Left renal pelvis (tissue), 4 donors: Measurements from ENCODE around the gene RALY. TPM values are rescaled to one million over a fixed set of nuclear protein-coding genes. Genes with fewer than 3 reads are reported as not detected.

Source experiments
- DNase-seq, 4 donors: peaks; one replicate each; pipeline ENCODE4 v3.0.0-alpha.2; 2013; ENCODE audit warnings: low read depth in 4 of 4, low spot score in 3 of 4
- polyA plus RNA-seq, 4 donors: library from polyadenylated mRNA; unstranded; fragments of 120-200 nt; gene quantifications; one replicate each; pipeline ENCODE4 v1.2.1, GENCODE V29; 2013; ENCODE audit not compliant: insufficient read length in 4 of 4

RALY gene
- polyA plus RNA-seq, 4 donors: 146 to 190 (median 160) TPM

- DNase-seq: no peak
Observed at GRCh38 chr20:34100576-34100975, 106.9 kb downstream of the RALY start.

- no peak for DNase-seq
Observed at GRCh38 chr20:34102342-34102741, 108.6 kb downstream of the RALY start.

GRCh38 chr20:34104059-34104458 lies 110.3 kb downstream of the RALY start:
- DNase-seq: no peak

DNA sequence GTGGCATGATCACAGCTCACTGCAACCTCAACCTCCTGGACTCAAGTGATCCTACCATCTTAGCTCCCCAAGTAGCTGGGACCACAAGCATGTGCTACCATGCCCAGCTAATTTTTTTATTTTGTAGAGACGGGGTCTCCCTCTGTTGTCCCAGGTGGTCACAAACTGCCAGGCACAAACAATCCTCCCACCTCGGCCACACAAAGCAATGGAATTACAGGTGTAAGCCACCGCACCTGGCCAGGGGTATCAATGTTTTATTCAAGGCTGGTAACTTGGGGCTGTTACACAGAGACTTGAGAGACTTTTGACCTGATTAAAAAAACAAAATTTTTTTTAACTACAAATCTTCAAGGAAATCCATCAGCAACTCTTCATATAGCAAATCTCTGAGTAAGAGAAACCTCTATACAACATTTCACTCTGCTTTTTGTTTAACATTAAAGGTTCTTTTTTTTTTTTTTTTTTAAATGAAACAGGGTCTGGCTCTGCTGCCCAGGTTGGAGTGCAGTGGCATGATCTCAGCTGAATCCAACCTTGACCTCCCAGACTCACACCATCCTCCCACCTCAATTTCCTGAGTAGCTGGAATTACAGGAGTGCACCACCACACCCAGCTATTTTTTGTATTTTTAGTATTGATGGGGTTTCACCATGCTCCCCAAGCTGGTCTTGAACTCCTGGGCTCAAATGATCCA lies 112.4 kb downstream of the RALY start:
- DNase-seq: no peak

GRCh38 chr20:34108616-34109174 lies 115.0 kb downstream of the RALY start:
- no peak for DNase-seq

DNA sequence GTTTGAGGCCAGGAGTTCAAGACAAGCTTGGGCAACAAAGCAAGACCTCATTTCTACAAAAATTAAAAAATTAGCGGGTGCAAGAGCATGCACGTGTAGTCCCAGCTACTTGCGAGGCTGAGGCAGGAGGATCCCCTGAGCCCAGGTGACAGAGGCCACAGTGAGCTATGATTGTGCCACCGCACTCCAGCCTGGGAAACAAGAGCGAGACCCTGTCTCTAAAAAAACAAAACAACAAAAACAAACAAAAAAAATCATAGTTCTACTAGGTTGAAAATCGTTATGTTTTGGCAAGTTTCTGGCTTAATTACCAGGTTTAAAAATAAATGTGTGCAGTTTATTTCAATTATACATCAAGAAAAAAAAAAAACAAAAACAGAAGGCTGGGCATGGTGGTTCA lies 115.7 kb downstream of the RALY start:
- DNase-seq: no peak

GRCh38 chr20:34110025-34110744 lies 116.5 kb downstream of the RALY start:
- no peak for DNase-seq

DNA sequence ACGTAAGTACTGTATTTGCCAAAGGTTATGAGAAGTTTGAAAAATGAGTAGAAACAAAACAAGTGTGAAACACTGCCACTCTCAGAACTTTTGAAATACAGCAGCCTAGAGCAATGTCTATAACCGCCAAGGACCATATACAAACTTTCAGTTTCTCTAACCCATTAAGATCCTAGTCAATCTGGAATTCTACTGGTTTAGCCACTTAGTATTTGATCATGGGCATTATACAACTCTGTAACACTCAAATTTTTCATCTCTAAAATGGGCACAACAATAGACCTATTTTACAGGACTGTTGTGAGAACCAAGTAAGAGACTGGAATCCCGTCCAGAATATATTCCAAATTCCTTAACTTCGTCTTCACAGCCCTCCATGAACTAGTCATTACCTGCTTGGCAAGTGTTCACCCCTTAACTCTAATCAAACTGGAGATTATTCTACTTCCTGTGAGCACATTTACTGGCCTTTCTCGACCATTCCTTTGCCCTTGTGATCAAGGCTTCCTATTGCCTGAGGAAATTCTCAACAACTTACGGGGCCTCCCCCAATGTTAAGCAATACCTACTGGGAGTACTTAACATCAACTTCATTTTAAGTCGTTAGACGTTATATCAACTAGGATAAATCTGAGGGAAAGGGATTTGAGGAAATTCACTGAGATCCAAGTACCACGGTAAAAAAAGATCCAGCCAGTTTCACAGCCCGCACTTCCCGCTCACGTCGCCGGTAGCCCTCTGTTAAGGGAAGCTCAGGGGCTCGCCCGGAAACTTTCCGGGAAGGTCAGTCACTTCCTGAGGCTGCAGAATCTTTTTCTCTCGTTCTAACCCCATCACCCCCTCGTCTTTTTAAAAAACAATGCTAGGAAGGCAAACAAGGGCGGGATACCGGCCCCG lies 117.3 kb downstream of the RALY start:
- DNase-seq: peak in 1 of 4 donors; percentile 8

DNA sequence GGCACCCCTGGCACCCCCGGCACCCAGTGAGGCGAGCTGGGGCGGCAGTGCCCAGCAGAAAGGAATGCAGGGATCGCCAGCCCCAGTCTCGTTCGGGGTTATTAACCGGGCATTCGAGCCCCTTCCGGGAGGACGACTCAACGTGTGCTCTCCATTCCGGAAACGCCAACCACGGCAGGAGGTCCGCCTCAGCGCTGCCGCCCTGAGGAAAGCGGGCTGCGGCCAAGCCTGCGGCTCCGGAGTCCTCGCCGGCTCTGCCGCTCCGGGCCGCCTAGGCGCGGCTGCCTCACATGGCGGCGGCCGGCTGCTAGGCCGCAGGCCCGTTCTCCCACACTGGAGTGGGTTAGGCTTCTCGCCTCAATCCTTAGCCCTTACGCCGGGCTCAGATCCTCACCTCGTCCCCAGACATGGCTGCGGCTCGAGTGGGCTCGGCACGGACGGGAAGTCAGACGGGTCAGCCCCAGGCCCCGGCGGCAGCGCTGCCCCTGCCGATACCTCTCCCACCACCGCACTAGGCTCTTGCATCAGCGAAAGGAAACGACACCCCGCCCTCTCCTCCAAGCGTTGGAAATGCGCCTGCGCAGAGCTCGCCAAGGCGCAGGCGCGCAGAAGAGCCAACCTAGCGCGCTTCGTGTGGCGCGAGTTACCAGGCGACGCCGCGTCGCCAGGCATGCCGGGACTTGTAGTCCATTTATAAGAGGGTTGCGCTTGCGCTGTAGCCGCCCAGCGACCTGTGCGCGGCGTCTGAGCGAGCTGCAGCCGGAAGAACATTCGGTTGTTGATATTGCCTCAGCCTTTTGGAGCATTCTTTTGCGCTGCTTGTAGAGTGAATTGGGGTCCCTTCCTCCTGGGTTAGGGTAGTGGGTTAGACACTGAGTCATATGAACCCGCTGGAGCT lies 118.2 kb downstream of the RALY start, which contains the start of gene EIF2S2:
TSS of gene EIF2S2 (minus strand) at position 542 of the 898 bp plus-strand sequence. CDS start at position 409, 133 bp downstream.
- peak; percentile 98 to 99 (median 98) for DNase-seq

DNA sequence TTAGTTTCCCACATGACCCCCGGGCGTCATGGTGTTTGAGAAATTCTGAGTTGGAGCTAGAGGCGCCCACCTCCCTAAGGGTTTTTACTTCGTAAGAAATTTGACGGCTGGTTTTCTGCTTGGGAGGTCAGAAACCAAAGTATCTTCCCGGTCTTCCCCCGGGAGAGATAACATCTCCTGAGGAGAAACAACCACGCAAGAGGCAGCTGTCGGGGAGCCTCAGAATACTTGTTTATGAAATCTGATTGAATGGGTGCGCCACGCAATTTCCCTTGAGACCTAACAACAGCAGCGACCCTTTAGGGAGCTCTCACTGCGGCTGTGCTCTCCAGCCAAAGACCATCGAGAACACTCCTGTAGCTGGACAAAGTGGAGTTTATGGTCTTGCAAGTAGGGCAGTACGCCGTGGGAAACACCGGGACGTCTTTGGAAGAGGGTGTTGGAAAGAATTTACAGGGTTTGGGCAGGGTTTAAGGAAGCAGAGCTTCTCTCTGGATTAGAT lies 118.9 kb downstream of the RALY start:
- DNase-seq: no peak

- no peak for DNase-seq
Observed at GRCh38 chr20:34114809-34115208, 121.1 kb downstream of the RALY start.

GRCh38 chr20:34115232-34115631 lies 121.5 kb downstream of the RALY start:
- no peak for DNase-seq

DNA sequence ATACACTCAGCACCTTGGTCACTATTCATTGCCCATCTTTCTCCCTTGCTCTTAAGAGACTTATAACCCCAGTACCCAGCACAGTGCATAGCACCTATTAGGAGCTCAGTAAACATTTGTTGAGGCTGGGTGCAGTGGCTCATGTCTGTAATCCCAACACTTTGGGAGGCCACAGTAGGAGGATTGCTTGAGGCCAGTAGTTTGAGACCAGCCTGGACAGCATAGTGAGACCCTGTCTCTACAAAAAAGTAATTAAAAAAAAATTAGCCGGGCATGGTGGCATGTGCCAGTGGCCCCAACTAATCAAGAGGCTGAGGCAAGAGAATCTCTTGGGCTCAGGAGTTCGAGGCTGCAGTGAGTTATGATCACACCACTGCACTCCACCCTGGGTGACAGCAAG lies 126.5 kb downstream of the RALY start:
- no peak for DNase-seq

DNA sequence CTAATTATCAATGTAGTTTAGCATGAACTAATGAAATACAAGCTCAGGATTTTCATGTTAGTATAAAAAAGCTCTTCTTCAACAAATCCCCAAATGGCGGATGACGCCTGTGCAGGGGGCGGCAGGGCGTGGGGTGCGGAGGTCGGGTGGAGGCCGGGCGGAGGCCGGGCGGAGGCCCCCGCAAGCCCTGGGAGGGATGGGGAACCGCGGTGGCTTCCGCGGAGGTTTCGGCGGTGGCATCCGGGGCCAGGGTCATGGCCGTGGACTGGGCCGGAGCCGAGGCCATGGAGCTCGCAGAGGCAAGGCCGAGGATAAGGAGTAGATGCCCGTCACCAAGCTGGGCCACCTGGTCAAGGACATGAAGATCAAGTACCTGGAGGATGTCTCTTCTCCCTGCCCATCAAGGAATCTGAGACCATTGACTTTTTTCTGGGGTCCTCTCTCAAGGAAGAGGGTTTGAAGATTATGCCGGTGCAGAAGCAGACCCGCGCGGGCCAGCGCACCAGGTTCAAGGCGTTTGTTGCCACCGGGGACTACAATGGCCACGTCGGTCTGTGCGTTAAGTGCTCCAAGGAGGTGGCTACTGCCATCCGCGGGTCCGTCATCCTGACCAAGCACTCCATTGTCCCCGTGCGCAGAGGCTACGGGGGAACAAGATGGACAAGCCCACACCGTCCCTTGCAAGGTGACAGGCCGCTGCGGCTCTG lies 128.7 kb downstream of the RALY start:
- DNase-seq: no peak

DNA sequence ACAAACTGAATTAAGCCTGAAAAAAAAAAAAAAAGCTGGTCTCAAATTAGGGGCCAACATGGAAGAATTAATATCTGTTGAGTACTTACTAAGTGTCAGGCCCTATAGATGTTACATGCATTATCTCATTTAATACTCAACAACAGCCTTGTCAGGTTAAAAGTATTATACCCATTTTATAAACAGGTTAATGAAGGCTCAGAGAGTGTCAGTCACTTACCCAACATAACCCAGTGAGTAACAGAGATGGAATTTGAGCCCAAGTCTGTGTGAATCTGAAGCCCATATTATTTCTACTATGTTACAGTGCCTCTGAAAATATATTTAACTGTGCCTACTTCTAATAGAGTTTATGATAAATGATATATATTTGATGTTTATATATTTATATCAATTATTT lies 129.6 kb downstream of the RALY start:
- no peak for DNase-seq

- no peak for DNase-seq
Observed at GRCh38 chr20:34124469-34125249, 130.9 kb downstream of the RALY start.

DNA sequence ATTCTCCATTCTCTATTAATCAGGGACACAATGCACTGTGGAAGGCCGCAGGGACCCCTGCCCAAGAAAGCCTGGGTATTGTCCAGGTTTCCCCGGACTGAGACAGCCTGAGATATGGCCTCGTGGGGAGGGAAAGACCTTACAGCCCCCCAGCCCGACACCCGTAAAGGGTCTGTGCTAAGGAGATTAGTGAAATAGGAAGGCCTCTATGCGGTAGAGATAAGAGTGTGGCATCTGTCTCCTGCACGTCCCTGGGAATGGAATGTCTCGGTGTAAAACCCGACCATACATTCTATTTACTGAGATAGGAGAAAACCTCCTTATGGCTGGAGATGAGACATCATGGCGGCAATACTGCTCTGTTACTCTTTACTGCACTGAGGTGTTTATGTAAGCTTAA lies 134.1 kb downstream of the RALY start:
- DNase-seq: no peak

- DNase-seq: peak in 3 of 4 donors; percentile 58 to 65 (median 58)
Observed at GRCh38 chr20:34129518-34130162, 135.9 kb downstream of the RALY start.
